Left lung (tissue), 10 donors: ENCODE data around the gene F2RL1. TPM values are rescaled to one million over a fixed set of nuclear protein-coding genes. Genes with fewer than 3 reads are reported as not detected.
"Not testable (repeated sequence)": the region's sequence is repeated elsewhere in the genome, so short reads cannot be mapped to it uniquely, and the experiment has no call there.

Experiments used
- ATAC-seq: fragments of 200-7000 bp; cut with Tn5 transposase; one replicate; pipeline ENCODE4 v1.9.1; 2020; ENCODE audit warnings: moderate library complexity
- DNase-seq, 4 donors: peaks; one replicate each; pipeline ENCODE4 v3.0.0-alpha.2; 2013 to 2020
- H3K27ac ChIP-seq, 2 donors: fragments of 200-600 bp; sonication (generic) in 1 of 2; one replicate each; pipeline versions ENCODE4 v1.5.0 to v1.8.0; 2020 to 2021
- H3K27me3 ChIP-seq, 2 donors: fragments of 200-600 bp; sonication (generic) in 1 of 2; one replicate each; pipeline versions ENCODE4 v1.5.0 to v1.8.0; 2020 to 2021
- H3K36me3 ChIP-seq, 2 donors: fragments of 200-600 bp; sonication (generic) in 1 of 2; one replicate each; pipeline versions ENCODE4 v1.5.0 to v1.8.0; 2020 to 2021
- H3K4me1 ChIP-seq, 2 donors: fragments of 200-600 bp; one replicate each; pipeline ENCODE4 v1.8.0; 2021
- H3K4me3 ChIP-seq, 2 donors: fragments of 200-600 bp; sonication (generic) in 1 of 2; one replicate each; pipeline versions ENCODE4 v1.5.0 to v1.8.0; 2020 to 2021; ENCODE audit warnings: mild to moderate bottlenecking in 1 of 2
- H3K9me3 ChIP-seq, 2 donors: fragments of 200-600 bp; sonication (generic) in 1 of 2; one replicate each; pipeline versions ENCODE4 v1.5.0 to v1.8.0; 2020 to 2021
- CTCF ChIP-seq, 2 donors: fragments of 200-600 bp; sonication (generic) in 1 of 2; IDR thresholded peaks; one replicate each; pipeline versions ENCODE4 v1.5.0 to v1.8.0; 2021; ENCODE audit warnings: antibody characterized with exemption in 2 of 2
- intact Hi-C, 2 donors: fragments of 100-400 bp; cut with DNase I; formaldehyde crosslinking; loops; one replicate each; pipeline versions ENCODE4 v1.11.2 to v1.14.2; 2022
- polyA plus RNA-seq, 6 donors: library from polyadenylated mRNA; unstranded; fragments of 120-200 nt; gene quantifications; one replicate each; pipeline ENCODE4 v1.2.1, GENCODE V29; 2013; ENCODE audit not compliant: insufficient read length in 6 of 6
- total RNA-seq, 2 donors: library from RNA; stranded (reverse); fragmentation: NEBNext Ultra II Directional; extraction: Animal tissue kit (Norgen Biotek cat#: 25700); gene quantifications; one replicate each; pipeline ENCODE4 v1.2.1, GENCODE V29; 2021
- donor health status: DM: no; HTN: yes; CAD: no.
- donor health status: DM: no; HTN: no; CAD: no.

The F2RL1 gene
- total and polyA plus RNA-seq, 8 donors = 6.5 to 12.0 (median 8.5) TPM

- Histone ChIP-seq H3K36me3 (no peaks in the 10 kb centered on the region), H3K4me3 (no peak overlapping the region), H3K27ac (no peak overlapping the region), H3K4me1 (peaks cover 0 to 22% of the 10 kb centered on the region in 2 donors), H3K9me3 (no peaks in the 10 kb centered on the region), H3K27me3 (no peaks in the 10 kb centered on the region)
- ATAC-seq (no peak), DNase-seq (no peak)
- intact Hi-C loops = no loop called here
- no peak for TF ChIP-seq CTCF (IDR thresholded peaks at IDR 0.05)
These were observed 42.4 kb upstream of the F2RL1 start for GRCh38 chr5:76776391-76776790.

- intact Hi-C loops, H3K4me3 ChIP-seq: not testable (repeated sequence)
These were observed 38.2 kb upstream of the F2RL1 start for GRCh38 chr5:76780616-76781015.

GRCh38 chr5:76781775-76782174, 37.1 kb upstream of the F2RL1 start:
- ATAC-seq (no peak), DNase-seq (no peak)
- Histone ChIP-seq H3K36me3 (no peaks in the 10 kb centered on the region), H3K4me1 (peaks cover 0 to 11% of the 10 kb centered on the region in 2 donors), H3K27ac (no peak overlapping the region), H3K27me3 (no peaks in the 10 kb centered on the region), H3K9me3 (no peaks in the 10 kb centered on the region), H3K4me3 (no peak overlapping the region)
- intact Hi-C loops = no loop called here
- TF ChIP-seq CTCF (IDR thresholded peaks at IDR 0.05) = no peak

More at GRCh38 chr5:76780616-76781015, 38.2 kb upstream of the F2RL1 start:
- not testable (repeated sequence) for H3K36me3 ChIP-seq, H3K27ac ChIP-seq, H3K27me3 ChIP-seq, DNase-seq, H3K9me3 ChIP-seq, ATAC-seq
- H3K4me1 ChIP-seq = peaks cover 0 to 11% of the 10 kb centered on the region in 2 donors

- intact Hi-C loops = no loop called here
- no peak for TF ChIP-seq CTCF (IDR thresholded peaks at IDR 0.05)
- ATAC-seq = no peak
These were observed 36.4 kb upstream of the F2RL1 start for GRCh38 chr5:76782444-76782843.

GRCh38 chr5:76787237-76787636, 31.6 kb upstream of the F2RL1 start:
- H3K27me3 ChIP-seq = no peaks in the 10 kb centered on the region
- TF ChIP-seq CTCF (IDR thresholded peaks at IDR 0.05) = no peak
- no peaks in the 10 kb centered on the region for H3K9me3 ChIP-seq
- no peak overlapping the region for H3K4me3 ChIP-seq
- H3K27ac ChIP-seq = no peak overlapping the region
- peaks cover 12 to 25% of the 10 kb centered on the region in 2 donors for H3K4me1 ChIP-seq
- DNase-seq (peak in 2 of 4 donors; percentile 29 to 60), ATAC-seq (peak; percentile 23)
- no peaks in the 10 kb centered on the region for H3K36me3 ChIP-seq
- intact Hi-C loops = no loop called here

More at GRCh38 chr5:76782444-76782843, 36.4 kb upstream of the F2RL1 start:
- Histone ChIP-seq H3K27ac (no peak overlapping the region), H3K4me3 (no peak overlapping the region), H3K36me3 (no peaks in the 10 kb centered on the region), H3K9me3 (no peaks in the 10 kb centered on the region), H3K4me1 (peaks cover 0 to 11% of the 10 kb centered on the region in 2 donors), H3K27me3 (no peaks in the 10 kb centered on the region)
- no peak for DNase-seq

GRCh38 chr5:76788362-76788761, 30.5 kb upstream of the F2RL1 start:
- Histone ChIP-seq H3K27ac (no peak overlapping the region), H3K36me3 (no peaks in the 10 kb centered on the region), H3K27me3 (no peaks in the 10 kb centered on the region), H3K9me3 (no peaks in the 10 kb centered on the region), H3K4me3 (no peak overlapping the region), H3K4me1 (peaks cover 12 to 25% of the 10 kb centered on the region in 2 donors)
- ATAC-seq (no peak), DNase-seq (no peak)
- intact Hi-C loops = no loop called here
- TF ChIP-seq CTCF (IDR thresholded peaks at IDR 0.05) = no peak

- peaks cover 12 to 25% of the 10 kb centered on the region in 2 donors for H3K4me1 ChIP-seq
- H3K27me3 ChIP-seq, H3K36me3 ChIP-seq, H3K9me3 ChIP-seq, H3K27ac ChIP-seq, ATAC-seq, DNase-seq, intact Hi-C loops, H3K4me3 ChIP-seq: not testable (repeated sequence)
These were observed 29.6 kb upstream of the F2RL1 start for GRCh38 chr5:76789275-76789674.
